Mucosa of stomach (tissue), 1 donor: ENCODE data around the gene PDK2.
A peak's percentile ranks its signal among the peaks of the same experiment; 100 is the strongest.

Source experiments
- H3K27me3 ChIP-seq: one replicate; pipeline ENCODE4 v1.7.0; 2013; ENCODE audit warnings: mild to moderate bottlenecking, low read length; ENCODE audit not compliant: control insufficient read depth, insufficient read depth
- H3K36me3 ChIP-seq: one replicate; pipeline ENCODE4 v1.7.0; 2013; ENCODE audit warnings: low read length; ENCODE audit not compliant: control insufficient read depth, insufficient read depth
- H3K4me1 ChIP-seq: one replicate; pipeline ENCODE4 v1.7.0; 2013; ENCODE audit warnings: mild to moderate bottlenecking, low read length; ENCODE audit not compliant: control insufficient read depth, insufficient read depth
- H3K4me3 ChIP-seq: one replicate; pipeline ENCODE4 v1.7.0; 2013; ENCODE audit warnings: low read length
- H3K9ac ChIP-seq: one replicate; pipeline ENCODE4 v1.7.0; 2013; ENCODE audit warnings: mild to moderate bottlenecking, low read length, moderate library complexity
- H3K9me3 ChIP-seq: one replicate; pipeline ENCODE4 v1.7.0; 2013; ENCODE audit warnings: mild to moderate bottlenecking, low read length, moderate library complexity; ENCODE audit not compliant: control insufficient read depth
- donor health status: Pancreatic carcinoma.

Gene PDK2

GRCh38 chr17:50108556-50108955 lies 13.4 kb downstream of the PDK2 start:
- Histone ChIP-seq H3K27me3 (no peaks in the 10 kb centered on the region), H3K9me3 (no peaks in the 10 kb centered on the region), H3K4me3 (no peak overlapping the region), H3K9ac (no peak overlapping the region), H3K4me1 (peaks cover 13% of the 10 kb centered on the region), H3K36me3 (peaks cover 10% of the 10 kb centered on the region)

- Histone ChIP-seq H3K4me1 (peaks cover 13% of the 10 kb centered on the region), H3K27me3 (no peaks in the 10 kb centered on the region), H3K4me3 (no peak overlapping the region), H3K36me3 (peaks cover 10% of the 10 kb centered on the region), H3K9me3 (no peaks in the 10 kb centered on the region), H3K9ac (no peak overlapping the region)
These were observed 14.1 kb downstream of the PDK2 start for GRCh38 chr17:50109207-50109606.

- Histone ChIP-seq H3K27me3 (no peaks in the 10 kb centered on the region), H3K36me3 (peaks cover 10% of the 10 kb centered on the region), H3K4me1 (peaks cover 13% of the 10 kb centered on the region), H3K4me3 (no peak overlapping the region), H3K9ac (no peak overlapping the region), H3K9me3 (no peaks in the 10 kb centered on the region)
These were observed 14.6 kb downstream of the PDK2 start for GRCh38 chr17:50109785-50110184.

GRCh38 chr17:50110591-50111349 lies 15.6 kb downstream of the PDK2 start:
- H3K27me3 ChIP-seq, result no peaks in the 10 kb centered on the region
- peaks cover 13% of the 10 kb centered on the region for H3K4me1 ChIP-seq
- H3K9me3 ChIP-seq, result no peaks in the 10 kb centered on the region
- H3K36me3 ChIP-seq, result peaks cover 10% of the 10 kb centered on the region
- H3K9ac ChIP-seq, result no peak overlapping the region
- no peak overlapping the region for H3K4me3 ChIP-seq

GRCh38 chr17:50111673-50112655 lies 16.8 kb downstream of the PDK2 start:
- Histone ChIP-seq H3K4me1 (peaks cover 18% of the 10 kb centered on the region), H3K9me3 (no peaks in the 10 kb centered on the region), H3K36me3 (peaks cover 10% of the 10 kb centered on the region), H3K4me3 (no peak overlapping the region), H3K27me3 (peaks cover 3% of the 10 kb centered on the region), H3K9ac (peak overlapping the region; percentile 45)

GRCh38 chr17:50112694-50113093 lies 17.5 kb downstream of the PDK2 start:
- H3K4me3 ChIP-seq, result no peak overlapping the region
- H3K9ac ChIP-seq, result no peak overlapping the region

GRCh38 chr17:50113624-50114320 lies 18.6 kb downstream of the PDK2 start:
- no peak overlapping the region for H3K4me3 ChIP-seq
- H3K4me1 ChIP-seq, result peaks cover 23% of the 10 kb centered on the region
- H3K27me3 ChIP-seq, result peaks cover 17% of the 10 kb centered on the region
- no peak overlapping the region for H3K9ac ChIP-seq
- peaks cover 3% of the 10 kb centered on the region for H3K36me3 ChIP-seq
- H3K9me3 ChIP-seq, result no peaks in the 10 kb centered on the region

More at GRCh38 chr17:50112694-50113093, 17.5 kb downstream of the PDK2 start:
- Histone ChIP-seq H3K4me1 (peaks cover 23% of the 10 kb centered on the region), H3K27me3 (peaks cover 10% of the 10 kb centered on the region), H3K9me3 (no peaks in the 10 kb centered on the region), H3K36me3 (peaks cover 7% of the 10 kb centered on the region)

GRCh38 chr17:50114401-50114800 lies 19.2 kb downstream of the PDK2 start:
- H3K4me3 ChIP-seq, result no peak overlapping the region
- peaks cover 17% of the 10 kb centered on the region for H3K27me3 ChIP-seq
- H3K4me1 ChIP-seq, result peaks cover 23% of the 10 kb centered on the region
- H3K9me3 ChIP-seq, result no peaks in the 10 kb centered on the region
- H3K9ac ChIP-seq, result no peak overlapping the region
- peaks cover 3% of the 10 kb centered on the region for H3K36me3 ChIP-seq

- H3K4me1 ChIP-seq, result peaks cover 23% of the 10 kb centered on the region
- H3K36me3 ChIP-seq, result peaks cover 3% of the 10 kb centered on the region
- peaks cover 17% of the 10 kb centered on the region for H3K27me3 ChIP-seq
- no peaks in the 10 kb centered on the region for H3K9me3 ChIP-seq
- H3K9ac ChIP-seq, result no peak overlapping the region
- H3K4me3 ChIP-seq, result no peak overlapping the region
These were observed 19.8 kb downstream of the PDK2 start for GRCh38 chr17:50114849-50115357.

GRCh38 chr17:50115756-50116155 lies 20.6 kb downstream of the PDK2 start:
- no peaks in the 10 kb centered on the region for H3K36me3 ChIP-seq
- H3K4me1 ChIP-seq, result peaks cover 23% of the 10 kb centered on the region
- H3K4me3 ChIP-seq, result no peak overlapping the region
- peaks cover 17% of the 10 kb centered on the region for H3K27me3 ChIP-seq
- H3K9ac ChIP-seq, result no peak overlapping the region
- no peaks in the 10 kb centered on the region for H3K9me3 ChIP-seq

- H3K4me1 ChIP-seq, result peaks cover 13% of the 10 kb centered on the region
- no peaks in the 10 kb centered on the region for H3K36me3 ChIP-seq
- H3K9me3 ChIP-seq, result no peaks in the 10 kb centered on the region
- no peak overlapping the region for H3K4me3 ChIP-seq
- peaks cover 17% of the 10 kb centered on the region for H3K27me3 ChIP-seq
- H3K9ac ChIP-seq, result no peak overlapping the region
These were observed 22.3 kb downstream of the PDK2 start for GRCh38 chr17:50117202-50118051.
